ENCODE measurements around the gene NUMB.

The NUMB gene

GRCh38 chr14:73264885-73265720 lies 193.2 kb downstream of the NUMB start:
- TF ChIP-seq CTCF (conservative IDR thresholded peaks at IDR 0.05; ENCODE audit: low read depth, low read length), result no peak
- DNase-seq (ENCODE audit: low read depth), result no peak
- H3K4me3 ChIP-seq (ENCODE audit: low read depth, low read length), result no peak overlapping the region

DNA sequence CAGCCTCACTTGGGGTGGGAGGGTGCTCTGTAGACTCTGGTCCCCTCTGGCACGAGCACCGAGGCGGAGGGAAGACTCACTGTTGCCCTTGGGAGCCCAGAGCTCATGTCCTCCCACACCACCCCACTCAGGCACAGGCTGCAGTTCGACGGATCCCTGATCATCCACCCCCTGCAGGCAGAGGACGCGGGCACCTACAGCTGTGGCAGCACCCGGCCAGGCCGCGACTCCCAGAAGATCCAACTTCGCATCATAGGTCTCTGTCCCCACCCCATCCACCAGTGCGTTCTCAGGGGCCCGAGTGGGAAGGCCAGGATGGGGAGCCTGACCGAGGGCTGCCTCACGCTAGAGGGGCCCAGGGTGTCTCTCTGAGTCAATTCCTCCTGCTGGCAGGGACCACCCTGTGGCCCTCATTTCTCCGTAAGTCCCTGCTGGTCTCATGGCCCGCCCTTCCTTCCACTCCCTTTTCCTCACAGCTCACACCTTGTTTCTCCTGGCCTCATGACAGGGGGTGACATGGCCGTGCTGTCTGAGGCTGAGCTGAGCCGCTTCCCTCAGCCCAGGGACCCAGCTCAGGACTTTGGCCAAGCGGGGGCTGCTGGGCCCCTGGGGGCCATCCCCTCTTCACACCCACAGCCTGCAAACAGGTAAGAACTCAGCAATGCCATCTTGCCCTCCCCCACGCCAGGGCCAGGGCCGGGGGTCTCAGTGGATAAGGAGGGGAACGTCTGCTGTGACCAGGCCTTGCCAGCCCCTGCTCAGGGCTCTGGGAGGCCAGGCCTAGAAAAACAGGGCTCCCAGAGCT lies 194.1 kb downstream of the NUMB start:
- TF ChIP-seq CTCF (conservative IDR thresholded peaks at IDR 0.05; ENCODE audit: low read depth, low read length), result no peak
- DNase-seq (ENCODE audit: low read depth), result no peak
- H3K4me3 ChIP-seq (ENCODE audit: low read depth, low read length), result no peak overlapping the region

GRCh38 chr14:73263606-73264005 lies 194.7 kb downstream of the NUMB start:
- no peak overlapping the region for H3K4me3 ChIP-seq (ENCODE audit: low read depth, low read length)
- no peak for TF ChIP-seq CTCF (conservative IDR thresholded peaks at IDR 0.05; ENCODE audit: low read depth, low read length)
- DNase-seq (ENCODE audit: low read depth), result no peak

DNA sequence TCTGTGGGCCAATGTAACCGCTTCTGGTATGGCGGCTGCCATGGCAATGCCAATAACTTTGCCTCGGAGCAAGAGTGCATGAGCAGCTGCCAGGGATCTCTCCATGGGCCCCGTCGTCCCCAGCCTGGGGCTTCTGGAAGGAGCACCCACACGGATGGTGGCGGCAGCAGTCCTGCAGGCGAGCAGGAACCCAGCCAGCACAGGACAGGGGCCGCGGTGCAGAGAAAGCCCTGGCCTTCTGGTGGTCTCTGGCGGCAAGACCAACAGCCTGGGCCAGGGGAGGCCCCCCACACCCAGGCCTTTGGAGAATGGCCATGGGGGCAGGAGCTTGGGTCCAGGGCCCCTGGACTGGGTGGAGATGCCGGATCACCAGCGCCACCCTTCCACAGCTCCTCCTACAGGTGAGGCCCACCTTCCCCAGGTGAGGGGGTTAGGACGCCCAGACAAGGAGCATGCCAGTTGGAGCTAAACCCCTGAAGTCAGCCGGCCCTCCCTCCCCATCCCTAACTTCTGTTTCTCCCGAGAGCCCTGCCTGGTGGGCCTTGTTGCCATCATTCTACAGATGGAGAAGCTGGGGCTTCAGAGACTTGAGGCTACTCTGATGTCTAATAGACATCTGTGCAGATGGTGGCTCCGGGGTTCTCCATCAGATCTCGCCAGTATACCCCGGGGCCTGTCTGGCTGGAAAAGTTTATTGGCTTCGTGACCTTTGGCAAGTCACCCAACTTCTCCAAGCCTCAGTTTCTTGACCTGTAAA lies 195.7 kb downstream of the NUMB start:
- DNase-seq (ENCODE audit: low read depth), result no peak
- H3K4me3 ChIP-seq (ENCODE audit: low read depth, low read length), result no peak overlapping the region
- TF ChIP-seq CTCF (conservative IDR thresholded peaks at IDR 0.05; ENCODE audit: low read depth, low read length), result no peak

DNA sequence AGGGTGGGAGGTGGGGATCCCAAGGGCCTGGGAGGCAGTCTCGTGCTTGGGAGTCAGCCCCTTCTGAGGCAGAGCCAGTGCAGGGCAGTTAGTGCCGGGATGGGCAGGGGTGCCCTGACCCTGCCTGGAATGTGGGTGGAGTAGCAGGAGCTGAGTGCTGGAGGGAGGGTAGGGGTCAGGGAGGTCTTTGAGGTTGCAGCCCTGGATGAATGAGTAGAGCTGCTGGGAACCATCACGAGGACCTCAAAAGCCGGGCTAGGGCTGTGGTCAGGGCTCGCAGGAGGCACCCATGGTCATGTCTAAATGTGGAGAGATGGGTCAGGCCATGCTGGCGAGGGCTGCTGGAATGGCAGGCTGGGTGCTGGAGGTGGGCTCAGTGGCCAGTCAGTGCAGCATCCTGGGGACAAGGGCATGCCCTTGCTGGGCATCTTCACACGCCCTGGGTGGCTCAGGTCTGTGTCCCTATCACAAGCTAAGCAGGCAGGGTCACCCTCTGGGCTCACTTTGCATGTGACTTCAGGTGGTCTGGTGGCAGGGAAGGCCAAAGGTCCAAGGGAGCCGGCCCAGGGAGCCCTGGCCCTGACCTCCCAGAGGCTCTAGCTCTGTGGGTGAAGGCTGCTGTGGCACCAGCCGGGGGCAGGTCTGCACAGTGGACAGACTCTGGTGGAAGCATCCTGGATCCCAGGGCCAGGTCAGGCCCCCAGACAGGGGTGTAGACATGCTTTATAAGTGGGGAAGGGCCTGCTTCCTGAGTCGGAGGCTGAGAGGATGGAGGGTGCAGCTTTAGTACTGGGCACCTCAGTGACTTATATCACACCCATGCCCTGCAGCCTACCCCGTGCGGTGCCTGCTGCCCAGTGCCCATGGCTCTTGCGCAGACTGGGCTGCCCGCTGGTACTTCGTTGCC lies 196.6 kb downstream of the NUMB start:
- no peak for DNase-seq (ENCODE audit: low read depth)
- H3K4me3 ChIP-seq (ENCODE audit: low read depth, low read length), result no peak overlapping the region
- TF ChIP-seq CTCF (conservative IDR thresholded peaks at IDR 0.05; ENCODE audit: low read depth, low read length), result no peak

DNA sequence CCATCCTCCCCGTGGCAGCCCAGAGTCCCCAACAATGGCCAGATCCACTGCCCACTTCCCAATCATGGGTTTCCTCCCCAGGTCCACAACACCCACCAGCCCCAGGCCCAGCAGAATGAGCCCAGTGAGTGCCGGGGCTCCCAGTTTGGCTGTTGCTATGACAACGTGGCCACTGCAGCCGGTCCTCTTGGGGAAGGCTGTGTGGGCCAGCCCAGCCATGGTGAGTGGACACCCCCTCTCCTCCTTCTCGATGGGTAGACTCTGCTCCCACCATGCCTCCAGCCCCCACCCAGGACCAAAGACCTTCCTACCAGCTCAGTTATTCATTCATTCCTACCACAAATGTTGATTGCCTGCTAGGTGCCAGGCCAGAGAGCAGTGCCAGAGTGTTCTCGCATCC lies 197.3 kb downstream of the NUMB start:
- TF ChIP-seq CTCF (conservative IDR thresholded peaks at IDR 0.05; ENCODE audit: low read depth, low read length), result no peak
- DNase-seq (ENCODE audit: low read depth), result no peak

More for the DNA sequence above, 197.3 kb downstream of the NUMB start:
- no peak overlapping the region for H3K4me3 ChIP-seq (ENCODE audit: low read depth, low read length)
